ENCODE measurements around the gene TIMM23B.
"Not testable (repeated sequence)": the region's sequence is repeated elsewhere in the genome, so short reads cannot be mapped to it uniquely, and the experiment has no call there.

The TIMM23B gene

DNA sequence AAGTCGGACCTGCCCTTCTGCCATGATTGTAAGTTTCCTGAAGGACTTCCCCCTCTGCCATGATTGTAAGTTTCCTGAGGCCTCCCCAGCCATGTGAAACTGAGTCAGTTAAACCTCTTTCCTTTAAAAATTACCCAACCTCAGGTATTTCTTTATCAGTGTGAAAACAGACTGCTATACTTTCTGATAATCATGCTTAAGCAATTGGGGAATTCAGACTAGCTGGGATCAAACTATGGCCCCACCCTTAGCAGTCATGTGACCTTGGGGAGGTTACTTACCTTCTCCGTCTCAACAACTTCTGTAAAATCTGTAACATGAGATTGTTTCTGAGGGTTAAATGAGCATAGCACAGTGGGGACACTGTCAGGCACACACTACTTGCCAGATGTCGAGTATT is 45.4 kb downstream of the TIMM23B start:
- DNase-seq = peak; percentile 21

DNA sequence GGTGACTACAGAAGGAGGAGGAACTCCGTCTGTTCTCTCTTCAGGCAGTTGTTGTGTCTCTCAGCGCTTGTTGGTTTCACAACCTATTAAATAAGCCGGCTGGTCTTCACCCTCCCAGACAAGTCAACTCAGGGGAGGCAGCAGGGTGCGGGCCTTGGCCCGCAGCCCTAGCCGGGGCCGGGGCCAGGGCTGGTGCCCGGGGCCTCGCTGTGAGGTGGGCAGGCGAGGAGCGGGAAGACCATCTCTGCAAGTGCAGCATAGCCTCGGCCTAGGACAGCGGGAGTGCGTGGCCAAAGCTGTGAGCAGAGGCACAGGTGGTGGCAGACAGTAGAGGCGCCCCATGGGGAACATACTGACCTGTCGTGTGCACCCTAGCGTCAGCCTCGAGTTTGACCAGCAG is 46.5 kb downstream of the TIMM23B start, which contains the start of gene AGAP6:
Gene AGAP6, plus strand, starts transcription at position 31 of the 400 bp plus-strand sequence. Its CDS starts 310 bp downstream, at position 341.
- DNase-seq = not testable (repeated sequence)

- DNase-seq = not testable (repeated sequence)
Measured at GRCh38 chr10:49995321-49995720, 53.5 kb downstream of the TIMM23B start.

- not testable (repeated sequence) for DNase-seq
Measured at GRCh38 chr10:50014024-50014423, 72.2 kb downstream of the TIMM23B start.

- DNase-seq = not testable (repeated sequence)
Measured at GRCh38 chr10:50015596-50016220, 73.9 kb downstream of the TIMM23B start.

DNA sequence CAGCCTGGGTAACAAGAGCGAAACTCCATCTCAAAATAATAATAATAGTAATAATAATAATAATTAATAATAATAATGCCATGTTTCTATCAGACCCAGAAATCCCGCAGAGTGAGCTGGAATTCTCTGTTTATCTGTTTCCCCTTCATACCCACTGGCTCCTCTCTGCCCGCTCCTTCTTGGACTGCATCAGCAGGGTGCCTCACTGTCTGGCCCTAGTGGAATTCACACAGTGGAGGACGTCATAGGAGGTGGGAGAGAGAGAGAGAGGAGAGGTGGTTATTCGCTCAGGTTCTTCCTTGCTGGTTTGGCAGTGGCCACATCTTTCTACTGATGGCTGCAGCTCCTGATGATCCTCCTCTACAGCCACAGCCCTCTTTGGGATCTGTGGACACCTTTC is 75.1 kb downstream of the TIMM23B start:
- DNase-seq = not testable (repeated sequence)

GRCh38 chr10:50017646-50018045 is 75.8 kb downstream of the TIMM23B start:
- not testable (repeated sequence) for DNase-seq

GRCh38 chr10:50019279-50019678 is 77.4 kb downstream of the TIMM23B start:
- DNase-seq = peak; percentile 11

DNA sequence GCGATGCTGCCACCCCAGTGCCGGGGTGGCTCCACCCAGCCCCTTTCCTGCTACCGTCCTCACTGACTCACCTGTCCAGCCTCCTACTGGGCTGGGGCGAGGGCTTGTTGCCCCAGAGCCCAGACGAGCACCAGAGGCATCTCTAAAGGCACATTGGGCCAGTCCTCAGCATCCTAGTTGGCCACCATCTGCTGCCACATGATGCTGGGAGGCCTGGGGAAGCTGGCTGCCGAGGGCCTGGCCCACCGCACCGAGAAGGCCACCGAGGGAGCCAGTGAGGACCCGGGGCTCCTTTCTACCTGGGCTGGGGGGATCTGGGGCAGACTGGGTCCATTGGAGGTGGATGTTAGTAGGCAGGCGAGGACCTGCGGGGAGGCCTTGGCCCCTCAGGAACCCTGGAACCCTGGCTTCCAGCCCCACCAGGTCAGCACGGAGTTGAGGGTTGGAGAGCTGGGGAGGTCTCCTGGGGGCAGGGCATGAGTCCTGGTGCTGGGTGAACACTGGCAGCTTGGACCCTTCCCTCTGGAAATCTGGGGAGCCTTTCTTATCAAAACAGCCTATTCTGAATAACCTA is 78.7 kb downstream of the TIMM23B start:
- not testable (repeated sequence) for DNase-seq

- no peak for DNase-seq
Measured at GRCh38 chr10:50021646-50022045, 79.8 kb downstream of the TIMM23B start.

Data from NCI-H2171 treated with DMSO at 0.1 percent for 48 hours (cell line).